ENCODE measurements around the gene ABCA4. TPM values are rescaled to one million over a fixed set of nuclear protein-coding genes. Genes with fewer than 3 reads are reported as not detected.

The ABCA4 gene
- total and polyA plus RNA-seq, 2 experiments from 2014 or later = 0.53 to 1.4 TPM

DNA sequence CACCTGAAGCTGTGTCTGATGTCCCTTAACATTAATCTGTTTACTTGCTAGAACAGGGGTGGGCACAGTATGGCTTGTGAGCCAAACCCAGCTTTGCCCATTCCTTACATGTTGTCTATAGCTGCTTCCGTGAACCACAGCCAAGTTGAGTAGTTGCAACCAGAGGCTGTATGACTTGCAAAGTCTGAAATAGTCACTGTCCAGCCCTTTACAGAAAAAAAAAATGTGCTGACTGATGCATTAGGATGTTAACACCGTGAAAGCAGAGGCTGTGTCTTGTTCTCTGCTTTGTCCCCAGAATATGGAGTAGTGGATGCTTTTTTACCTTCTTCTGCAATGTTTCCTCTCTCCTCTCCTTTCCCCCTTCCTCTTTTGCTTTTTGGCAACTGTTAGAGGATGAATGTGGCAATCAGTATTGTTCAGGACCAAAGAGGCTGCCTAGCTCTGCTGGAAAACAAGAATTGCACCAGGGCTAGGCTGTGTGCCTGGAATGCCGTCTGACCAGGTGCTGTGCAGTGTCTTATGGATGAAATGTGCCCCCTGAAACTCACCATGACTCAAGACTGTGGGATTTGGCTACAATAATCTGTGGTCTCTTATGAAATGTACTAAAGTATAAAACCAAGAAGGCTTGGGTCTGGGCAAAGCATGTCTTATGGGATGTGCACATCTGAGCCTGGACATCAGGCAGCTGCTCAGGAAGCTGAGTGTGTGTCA, 132.2 kb downstream of the ABCA4 start:
- Histone ChIP-seq H3K9me2 (replicated peaks; ENCODE audit: insufficient read depth) (no peaks in the 10 kb centered on the region), H3K27ac (no peak overlapping the region), H3K79me2 (no peaks in the 10 kb centered on the region), H2AFZ (no peak overlapping the region), H3K27me3 (no peaks in the 10 kb centered on the region), H3K4me1 (ENCODE audit: insufficient read depth) (no peaks in the 10 kb centered on the region), H3K36me3 (replicated peaks; ENCODE audit: insufficient read depth, low read depth) (no peaks in the 10 kb centered on the region), H4K20me1 (ENCODE audit: insufficient read depth, poor library complexity, severe bottlenecking) (no peaks in the 10 kb centered on the region), H3K9me3 (ENCODE audit: low read depth) (no peaks in the 10 kb centered on the region), H3K4me2 (peak overlapping the region; percentile 13), H3K4me3 (no peak overlapping the region)
- DNase-seq (ENCODE audit: low spot score) = no peak
- WGBS (ENCODE audit: low lambda C conversion rate, missing lambda C conversion rate) = 64% methylated on average over 3 of the region's 3 CpGs
- TF ChIP-seq EZH2 (IDR thresholded peaks at IDR 0.05; ENCODE audit: borderline replicate concordance) (no peak), EZH2phosphoT487 (IDR thresholded peaks at IDR 0.05; ENCODE audit: low read depth, severe bottlenecking, unreplicated experiment) (no peak), CTCF (IDR thresholded peaks at IDR 0.05; ENCODE audit: poor library complexity) (no peak)

DNA sequence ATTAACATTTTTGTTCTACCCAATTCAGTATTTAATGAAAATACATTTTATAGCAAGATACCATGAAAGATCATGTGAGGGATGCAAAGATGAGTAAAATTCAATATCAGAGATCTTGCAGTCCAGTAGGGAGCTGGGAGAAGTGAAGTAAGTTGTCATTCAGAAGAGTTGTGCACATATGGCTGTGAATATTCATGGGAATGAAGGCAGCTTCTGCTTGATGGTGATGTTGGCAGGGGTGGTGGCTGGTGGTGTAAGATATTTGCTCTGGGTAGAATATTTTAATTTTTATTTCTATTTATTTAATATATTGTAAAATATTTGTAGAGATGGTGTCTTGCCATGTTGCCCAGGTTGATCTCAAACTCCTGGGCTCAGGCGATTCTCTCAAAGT, 139.7 kb downstream of the ABCA4 start:
- Histone ChIP-seq H3K4me3 (no peak overlapping the region), H3K27me3 (no peaks in the 10 kb centered on the region), H3K4me1 (ENCODE audit: insufficient read depth) (peaks cover 21% of the 10 kb centered on the region), H2AFZ (no peak overlapping the region), H3K79me2 (no peaks in the 10 kb centered on the region), H3K9me2 (replicated peaks; ENCODE audit: insufficient read depth) (no peaks in the 10 kb centered on the region), H3K4me2 (no peak overlapping the region), H3K9me3 (ENCODE audit: low read depth) (no peaks in the 10 kb centered on the region), H4K20me1 (ENCODE audit: insufficient read depth, poor library complexity, severe bottlenecking) (no peaks in the 10 kb centered on the region), H3K36me3 (replicated peaks; ENCODE audit: insufficient read depth, low read depth) (no peaks in the 10 kb centered on the region), H3K27ac (no peak overlapping the region)
- no peak for TF ChIP-seq EZH2 (IDR thresholded peaks at IDR 0.05; ENCODE audit: borderline replicate concordance)
- TF ChIP-seq EZH2phosphoT487 (IDR thresholded peaks at IDR 0.05; ENCODE audit: low read depth, severe bottlenecking, unreplicated experiment) = no peak
- 97% methylated on average over 1 of the region's 1 CpG for WGBS (ENCODE audit: low lambda C conversion rate, missing lambda C conversion rate)
- no peak for DNase-seq (ENCODE audit: low spot score)

DNA sequence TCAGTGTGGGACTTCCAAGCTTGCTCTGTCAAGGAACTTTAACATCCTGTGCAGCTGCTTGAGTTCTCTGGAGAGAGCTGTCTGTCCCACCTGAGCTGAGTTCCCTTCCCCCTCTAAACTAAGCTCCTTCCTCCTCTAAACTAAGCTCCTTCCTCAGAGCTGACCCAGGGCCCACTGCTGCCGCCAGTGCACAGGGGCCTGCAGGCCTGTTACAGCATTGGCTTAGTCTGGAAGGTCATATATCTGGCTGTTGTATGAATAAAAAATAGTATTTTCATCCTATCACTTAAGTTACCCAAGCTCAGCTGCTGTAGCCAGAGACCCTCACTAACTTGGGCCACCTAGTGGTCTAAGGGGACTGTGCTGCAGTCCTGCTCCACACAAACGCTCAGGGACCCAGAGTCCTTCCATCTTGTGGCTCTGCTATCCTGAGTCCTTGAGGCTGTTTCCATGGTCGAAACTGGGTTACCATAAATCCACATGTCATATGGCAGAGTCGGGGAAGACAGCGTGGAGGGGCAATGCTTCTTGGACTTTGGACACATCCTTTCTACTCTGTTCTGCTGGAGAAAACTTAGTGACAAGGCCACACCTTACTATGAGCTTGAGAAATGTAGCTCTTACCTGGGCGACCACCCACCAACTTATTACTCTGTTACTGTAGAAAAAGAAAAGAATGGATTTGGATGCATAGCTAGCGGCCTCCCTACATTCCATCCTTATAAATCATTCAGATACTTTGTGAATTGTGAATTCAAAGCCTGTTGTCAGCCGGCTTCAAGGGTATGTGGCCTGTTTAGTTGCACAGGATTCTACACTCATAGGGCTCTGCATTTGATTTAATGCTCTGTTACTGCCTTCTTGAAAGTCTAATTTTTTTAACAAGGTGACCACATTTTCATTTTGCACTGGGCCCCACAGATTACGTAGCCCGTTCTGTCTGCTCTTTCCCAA, 140.4 kb downstream of the ABCA4 start:
- Histone ChIP-seq H3K27ac (peak overlapping the region; percentile 74), H3K9me3 (ENCODE audit: low read depth) (no peaks in the 10 kb centered on the region), H3K79me2 (no peaks in the 10 kb centered on the region), H3K9me2 (replicated peaks; ENCODE audit: insufficient read depth) (no peaks in the 10 kb centered on the region), H3K36me3 (replicated peaks; ENCODE audit: insufficient read depth, low read depth) (no peaks in the 10 kb centered on the region), H2AFZ (no peak overlapping the region), H4K20me1 (ENCODE audit: insufficient read depth, poor library complexity, severe bottlenecking) (no peaks in the 10 kb centered on the region), H3K4me2 (no peak overlapping the region), H3K4me3 (no peak overlapping the region), H3K27me3 (no peaks in the 10 kb centered on the region), H3K4me1 (ENCODE audit: insufficient read depth) (peaks cover 21% of the 10 kb centered on the region)
- peak; percentile 34 for DNase-seq (ENCODE audit: low spot score)
- TF ChIP-seq EZH2phosphoT487 (IDR thresholded peaks at IDR 0.05; ENCODE audit: low read depth, severe bottlenecking, unreplicated experiment) = no peak
- TF ChIP-seq CTCF (IDR thresholded peaks at IDR 0.05; ENCODE audit: poor library complexity) = peak; percentile 32
- 68% methylated on average over 10 of the region's 10 CpGs for WGBS (ENCODE audit: low lambda C conversion rate, missing lambda C conversion rate)
